ENCODE data around the gene VWF. TPM values are rescaled to one million over a fixed set of nuclear protein-coding genes. Genes with fewer than 3 reads are reported as not detected.
"Not testable (repeated sequence)": the region's sequence is repeated elsewhere in the genome, so short reads cannot be mapped to it uniquely, and the experiment has no call there.

The VWF gene
- total RNA-seq, 6 experiments from 2014 or later, result 5.7 to 16.6 (median 9.6) TPM

DNA sequence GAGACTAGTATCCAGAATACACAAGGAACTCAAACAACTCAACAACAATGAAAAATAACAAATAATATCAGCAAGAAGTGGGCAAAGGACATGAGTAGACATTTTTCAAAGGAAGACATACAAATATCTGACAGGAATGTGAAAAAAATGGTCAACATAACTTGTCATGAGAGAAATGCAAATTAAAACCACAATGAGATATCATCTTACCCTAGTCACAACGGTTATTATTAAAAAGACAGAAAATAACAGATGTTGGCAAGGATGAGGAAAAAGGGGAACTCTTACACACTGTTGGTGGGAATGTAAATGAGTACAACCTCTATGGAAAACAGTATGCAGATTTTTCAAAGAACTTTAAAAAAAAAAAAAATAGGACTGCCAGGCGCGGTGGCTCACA is 20.4 kb downstream of the VWF start:
- DNase-seq (no peak), ATAC-seq (no peak)
- H3K4me3 ChIP-seq, result no peak overlapping the region
- H3K36me3 ChIP-seq, result no peaks in the 10 kb centered on the region
- no peaks in the 10 kb centered on the region for H3K4me1 ChIP-seq
- TF ChIP-seq POLR2A (IDR thresholded peaks at IDR 0.05), result no peak
- TF ChIP-seq CTCF (IDR thresholded peaks at IDR 0.05), result no peak
- intact Hi-C loops (cut with DNase I), result no loop called here
- no peaks in the 10 kb centered on the region for H3K27me3 ChIP-seq
- H3K9me3 ChIP-seq, result no peaks in the 10 kb centered on the region
- 50% methylated on average over 3 of the region's 3 CpGs for WGBS (ENCODE audit: insufficient coverage, low coverage, low lambda C conversion rate, missing lambda C conversion rate)
- no peak overlapping the region for H3K27ac ChIP-seq

DNA sequence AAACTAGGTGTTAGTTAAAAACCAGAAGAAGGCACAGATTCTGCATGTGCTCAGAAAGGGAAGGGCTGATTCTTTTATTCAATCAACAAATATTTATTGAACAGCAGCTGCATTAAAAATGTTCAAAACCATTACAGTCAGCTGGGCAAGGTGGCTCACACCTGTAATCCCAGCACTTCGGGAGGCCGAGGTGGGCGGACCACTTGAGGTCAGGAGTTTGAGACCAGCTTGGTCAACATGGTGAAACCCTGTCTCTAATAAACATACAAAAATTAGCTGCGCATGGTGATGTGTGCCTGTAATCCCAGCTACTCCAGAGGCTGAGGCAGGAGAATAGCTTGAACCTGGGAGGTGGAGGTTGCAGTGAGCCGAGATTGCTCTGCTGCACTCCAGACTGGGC is 22.4 kb downstream of the VWF start:
- H3K4me1 ChIP-seq; H3K4me3 ChIP-seq; H3K9me3 ChIP-seq; H3K27me3 ChIP-seq; H3K27ac ChIP-seq; ATAC-seq; intact Hi-C loops (cut with DNase I); H3K36me3 ChIP-seq: not testable (repeated sequence)
- WGBS (ENCODE audit: insufficient coverage, low coverage, low lambda C conversion rate, missing lambda C conversion rate), result 89% methylated on average over 4 of the region's 5 CpGs
- DNase-seq, result peak in 2 of 3 donors; percentile 5 to 18

- H3K27ac ChIP-seq, result no peak overlapping the region
- 31% methylated on average over 2 of the region's 2 CpGs for WGBS (ENCODE audit: insufficient coverage, low coverage, low lambda C conversion rate, missing lambda C conversion rate)
- TF ChIP-seq CTCF (IDR thresholded peaks at IDR 0.05), result no peak
- TF ChIP-seq POLR2A (IDR thresholded peaks at IDR 0.05), result no peak
- H3K9me3 ChIP-seq, result no peaks in the 10 kb centered on the region
- H3K4me1 ChIP-seq, result no peaks in the 10 kb centered on the region
- ATAC-seq (no peak), DNase-seq (no peak)
- intact Hi-C loops (cut with DNase I), result no loop called here
- H3K27me3 ChIP-seq, result no peaks in the 10 kb centered on the region
- no peak overlapping the region for H3K4me3 ChIP-seq
- H3K36me3 ChIP-seq, result no peaks in the 10 kb centered on the region
Observed at GRCh38 chr12:6099316-6099715, 25.2 kb downstream of the VWF start.

GRCh38 chr12:6097411-6097810 is 27.1 kb downstream of the VWF start:
- intact Hi-C loops (cut with DNase I), result no loop called here
- WGBS (ENCODE audit: insufficient coverage, low coverage, low lambda C conversion rate, missing lambda C conversion rate), result 50% methylated on average over 1 of the region's 3 CpGs
- Histone ChIP-seq H3K27ac (no peak overlapping the region), H3K27me3 (no peaks in the 10 kb centered on the region), H3K9me3 (no peaks in the 10 kb centered on the region), H3K4me1 (no peaks in the 10 kb centered on the region), H3K4me3 (no peak overlapping the region), H3K36me3 (no peaks in the 10 kb centered on the region)
- TF ChIP-seq CTCF (IDR thresholded peaks at IDR 0.05), result no peak
- no peak for TF ChIP-seq POLR2A (IDR thresholded peaks at IDR 0.05)
- ATAC-seq (no peak), DNase-seq (peak in 1 of 3 donors; percentile 4)

GRCh38 chr12:6096527-6096926 is 27.9 kb downstream of the VWF start:
- no peak overlapping the region for H3K27ac ChIP-seq
- no peaks in the 10 kb centered on the region for H3K9me3 ChIP-seq
- intact Hi-C loops (cut with DNase I), result no loop called here
- DNase-seq (peak in 2 of 3 donors; percentile 5 to 14), ATAC-seq (peak in 3 of 4 donors; percentile 48 to 82 (median 61))
- H3K36me3 ChIP-seq, result no peaks in the 10 kb centered on the region
- WGBS (ENCODE audit: insufficient coverage, low coverage, low lambda C conversion rate, missing lambda C conversion rate), result 65% methylated on average over 3 of the region's 3 CpGs
- H3K4me1 ChIP-seq, result no peaks in the 10 kb centered on the region
- H3K4me3 ChIP-seq, result no peak overlapping the region
- no peak for TF ChIP-seq POLR2A (IDR thresholded peaks at IDR 0.05)
- no peak for TF ChIP-seq CTCF (IDR thresholded peaks at IDR 0.05)
- H3K27me3 ChIP-seq, result no peaks in the 10 kb centered on the region

All from right lobe of liver (tissue), 6 donors.